NCI-H2029 treated with DMSO at 0.1 percent for 48 hours (cell line): ENCODE results near the gene OMG.
"Not testable (repeated sequence)": the region's sequence is repeated elsewhere in the genome, so short reads cannot be mapped to it uniquely, and the experiment has no call there.

ENCODE experiments used
- DNase-seq: peaks from one replicate; lab custom pipeline; 2025; lab: John Stamatoyannopoulos, UW

OMG gene

DNA sequence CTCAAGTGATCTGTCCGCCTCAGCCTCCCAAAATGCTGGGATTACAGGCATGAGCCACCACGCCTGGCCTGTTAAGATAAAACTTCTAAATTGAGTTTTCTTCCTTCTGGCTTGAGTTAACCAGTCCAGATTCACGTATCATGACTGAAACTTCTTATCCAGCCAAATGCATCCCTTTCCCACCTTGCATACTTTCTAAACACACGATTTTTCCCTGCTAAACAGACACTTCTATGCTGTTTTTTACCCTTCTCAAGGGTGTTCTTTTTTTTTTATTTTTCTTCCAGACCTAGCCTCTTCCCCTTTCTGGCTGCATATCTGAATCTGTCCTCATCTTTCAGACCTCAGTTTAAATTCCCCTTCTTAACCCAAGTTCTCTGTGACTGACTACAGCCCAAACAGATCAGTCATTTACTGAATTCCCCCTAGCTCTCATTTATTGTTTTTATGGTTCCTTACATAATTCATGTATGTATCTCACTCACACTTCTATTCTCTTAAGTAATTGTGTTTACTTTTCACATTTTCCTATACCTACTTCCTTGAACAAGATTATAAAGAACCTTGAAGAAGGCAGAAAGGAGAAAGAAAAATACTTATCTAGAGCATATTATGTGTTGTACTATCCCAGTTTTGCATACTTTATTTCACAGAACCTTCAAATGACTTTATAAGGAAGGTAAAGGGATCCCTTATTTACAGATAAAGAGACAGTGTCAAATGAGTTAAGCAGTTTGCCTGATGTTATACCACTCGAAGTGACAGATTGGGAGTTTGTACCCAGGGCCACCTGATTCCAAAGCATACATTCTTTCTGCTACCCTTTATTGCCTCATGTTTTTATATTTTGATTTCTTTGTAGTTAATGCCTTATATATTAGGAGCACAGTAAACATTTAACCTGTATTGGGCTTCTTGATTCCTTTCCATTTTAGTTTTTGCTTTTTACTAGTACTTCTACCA lies 11.6 kb upstream of the OMG start:
- DNase-seq = no peak

DNA sequence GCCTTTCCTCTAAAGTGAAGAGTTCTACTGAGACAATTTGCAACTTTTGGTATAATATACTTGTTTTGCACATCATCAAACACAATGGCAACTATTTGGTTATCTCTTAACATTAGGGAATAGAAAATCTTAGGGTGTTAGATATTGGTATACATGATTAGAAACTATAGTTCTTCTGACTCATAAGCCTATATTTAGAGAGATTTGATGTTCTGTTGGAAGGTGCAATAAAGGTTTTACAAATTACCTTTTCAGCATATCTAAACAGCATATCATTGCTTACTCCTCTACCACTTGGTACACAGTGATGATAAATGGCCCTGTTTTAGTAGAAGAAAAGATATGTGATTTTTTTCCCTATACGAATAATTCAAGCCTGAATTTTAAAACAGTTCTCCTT lies 10.6 kb upstream of the OMG start:
- DNase-seq = no peak

DNA sequence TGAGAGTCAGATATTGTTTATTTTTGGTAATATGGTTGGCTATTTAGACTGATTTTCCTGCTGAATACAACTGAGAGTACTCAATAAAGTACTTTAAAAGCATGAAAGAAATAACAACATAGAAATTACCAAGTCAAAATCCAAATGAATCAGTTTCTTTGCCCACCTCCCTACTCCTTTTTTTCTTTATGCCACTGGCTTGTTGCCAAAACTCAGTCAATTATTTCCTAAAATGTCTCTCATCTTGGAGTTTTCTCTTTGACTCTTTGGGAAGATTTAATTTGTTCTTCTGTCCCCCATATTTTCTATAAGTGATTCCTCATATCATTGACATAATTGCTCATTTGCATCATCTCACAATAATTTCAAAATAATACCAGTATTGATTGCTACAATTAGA lies 2.6 kb upstream of the OMG start:
- no peak for DNase-seq

DNA sequence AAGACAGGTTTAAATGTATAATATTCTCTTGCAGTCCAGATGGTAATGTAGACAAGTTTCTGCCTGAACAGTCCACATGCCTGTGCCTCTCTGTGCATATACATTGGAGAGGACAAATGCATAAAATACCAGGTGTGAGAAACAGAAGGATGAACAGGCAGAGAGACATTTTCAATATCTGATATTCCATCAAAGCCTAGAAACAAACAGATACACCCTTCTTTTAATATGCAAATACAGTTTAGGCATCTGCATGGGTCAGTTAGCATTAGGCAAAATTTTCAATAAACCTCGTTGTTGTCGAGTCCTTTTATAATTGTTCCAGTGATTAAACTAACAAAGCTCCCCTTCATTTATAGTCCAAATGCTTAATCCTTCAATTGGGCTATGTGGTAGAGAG lies 897 bp downstream of the OMG start:
- no peak for DNase-seq

DNA sequence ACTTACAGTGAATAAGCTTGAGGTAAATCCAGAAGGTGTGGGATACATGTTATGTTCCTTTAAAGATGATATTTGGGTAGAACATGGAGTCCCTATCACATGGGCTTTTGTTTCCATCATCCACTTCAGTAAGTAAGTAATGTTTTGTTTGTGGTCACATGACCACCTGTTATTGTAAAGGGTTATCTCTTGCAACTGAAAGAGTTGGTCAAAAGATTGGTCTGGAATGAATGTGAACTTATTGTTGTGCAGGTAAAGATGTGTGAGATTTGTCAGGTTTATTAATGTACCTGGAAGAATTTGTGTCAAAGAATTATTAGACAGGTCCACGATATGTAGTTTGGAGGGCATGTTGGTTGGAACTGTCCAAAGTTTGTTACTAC lies 1.6 kb downstream of the OMG start:
- DNase-seq = no peak

DNA sequence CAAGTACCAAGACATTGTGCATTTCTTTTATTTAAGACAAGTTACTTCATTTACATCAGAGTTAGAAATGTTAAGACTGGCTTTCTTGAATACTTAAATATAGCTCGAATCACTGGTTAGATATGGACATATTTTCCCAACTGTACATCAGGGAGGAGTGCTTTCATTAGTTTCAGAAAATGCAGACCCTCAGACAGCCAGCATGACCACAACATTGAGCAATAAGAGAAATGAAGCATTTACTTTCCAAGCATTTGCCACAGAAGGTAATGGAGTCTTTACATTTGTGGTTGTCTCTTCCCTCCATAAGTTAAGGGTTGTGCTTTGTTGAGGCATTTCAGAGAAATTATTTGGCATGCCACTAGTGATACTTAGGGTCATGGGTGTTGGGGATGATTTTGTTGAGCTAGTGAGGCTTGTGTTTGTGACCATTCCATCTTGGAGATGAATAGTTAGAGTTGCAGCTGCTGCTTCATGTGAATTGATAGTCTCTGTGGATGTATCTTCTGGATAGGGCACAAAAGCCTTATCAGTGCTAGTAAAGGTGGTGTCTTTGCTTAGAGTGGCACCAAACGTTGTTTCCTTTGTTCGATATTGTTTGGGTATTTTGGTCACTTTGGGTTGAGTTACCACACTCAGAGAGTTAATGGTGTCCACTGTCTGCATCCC lies 2.1 kb downstream of the OMG start:
- DNase-seq = no peak

DNA sequence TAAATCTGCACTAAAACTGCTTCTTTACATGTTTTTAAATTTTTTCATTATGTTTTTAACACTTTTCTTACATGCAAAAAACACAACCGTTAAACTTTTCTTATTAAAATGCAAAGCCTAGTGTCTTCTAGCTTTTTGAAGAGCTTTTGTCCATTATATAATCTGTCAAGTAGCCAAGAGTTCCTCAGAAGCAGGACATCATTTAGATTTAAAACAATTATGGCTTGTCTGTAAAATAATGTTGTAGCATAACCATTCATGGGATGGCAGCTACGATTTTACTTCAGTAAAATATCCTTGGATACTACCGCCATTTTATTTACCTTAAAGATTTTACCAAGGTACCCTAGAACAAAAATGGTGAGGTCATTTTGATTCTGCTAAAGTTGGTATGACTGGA lies 2.8 kb downstream of the OMG start:
- no peak for DNase-seq

DNA sequence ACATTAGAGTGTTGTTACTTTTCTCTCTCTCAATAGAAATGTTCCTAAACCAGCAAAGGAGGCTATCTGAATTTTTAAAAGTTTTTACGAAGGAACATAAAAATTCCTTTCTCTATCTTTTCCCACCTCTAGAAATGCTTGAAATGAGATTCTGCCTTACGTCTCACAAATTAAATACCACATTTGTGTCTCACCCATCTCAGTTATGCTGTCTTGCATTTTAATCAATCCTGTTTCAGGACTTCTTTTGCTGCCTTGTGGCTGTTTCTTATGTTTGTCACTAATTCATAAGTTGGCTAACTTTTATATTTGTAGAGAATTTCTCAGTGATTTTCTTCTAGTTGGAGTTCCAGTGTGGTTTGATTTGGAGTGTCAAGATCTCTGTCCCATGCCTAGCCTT lies 3.5 kb downstream of the OMG start:
- no peak for DNase-seq

DNA sequence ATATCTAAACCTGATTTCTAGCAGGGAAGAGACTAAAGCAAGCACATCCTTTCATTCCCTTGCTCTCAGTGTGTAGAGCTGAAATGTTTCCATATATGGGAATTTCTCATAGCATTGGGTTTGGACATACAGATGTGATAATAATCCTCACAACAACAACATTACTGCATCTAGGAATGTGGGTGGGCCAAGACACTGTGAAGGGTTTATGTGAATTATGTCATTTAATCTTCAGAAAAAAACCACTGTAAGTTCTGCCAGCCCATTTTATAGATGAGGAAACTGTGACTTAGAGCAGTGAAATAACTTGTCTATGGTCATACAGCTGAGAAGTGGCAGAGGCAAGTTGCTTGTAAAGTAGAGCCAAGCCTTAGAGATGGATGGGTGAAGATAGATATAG lies 5.2 kb downstream of the OMG start:
- DNase-seq = no peak

DNA sequence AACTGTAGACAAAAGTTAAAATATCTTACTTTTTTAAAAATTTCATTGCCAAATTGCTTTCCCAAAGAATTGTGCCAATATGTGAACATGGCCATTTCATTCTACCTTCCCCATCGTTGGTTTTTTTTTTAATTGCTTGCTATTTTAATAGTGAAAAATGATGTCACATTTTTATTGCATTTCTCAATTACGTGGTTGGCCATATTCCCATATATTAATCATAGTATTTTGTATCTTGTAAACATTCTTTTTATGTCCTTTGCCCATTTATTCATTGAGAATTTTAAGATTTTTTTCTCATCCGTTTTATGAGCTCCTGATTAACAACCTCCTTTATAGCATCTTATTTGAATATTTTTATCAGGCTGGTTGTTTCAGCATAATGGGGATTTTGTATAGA lies 7.2 kb downstream of the OMG start:
- no peak for DNase-seq

DNA sequence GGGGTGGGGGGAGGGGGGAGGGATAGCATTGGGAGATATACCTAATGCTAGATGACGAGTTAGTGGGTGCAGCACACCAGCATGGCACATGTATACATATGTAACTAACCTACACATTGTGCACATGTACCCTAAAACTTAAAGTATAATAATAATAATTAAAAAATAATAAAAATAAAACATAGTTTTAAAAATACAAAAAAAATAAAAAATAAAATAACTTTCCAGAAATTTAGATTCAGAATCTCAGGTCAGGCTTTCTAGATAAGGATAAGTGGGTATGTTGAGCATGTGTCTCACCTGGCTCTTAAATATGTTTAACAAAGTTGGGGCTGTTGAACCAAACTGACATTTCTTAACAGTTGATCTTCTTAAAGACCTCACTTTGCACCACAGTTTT lies 9.1 kb downstream of the OMG start:
- DNase-seq = not testable (repeated sequence)

DNA sequence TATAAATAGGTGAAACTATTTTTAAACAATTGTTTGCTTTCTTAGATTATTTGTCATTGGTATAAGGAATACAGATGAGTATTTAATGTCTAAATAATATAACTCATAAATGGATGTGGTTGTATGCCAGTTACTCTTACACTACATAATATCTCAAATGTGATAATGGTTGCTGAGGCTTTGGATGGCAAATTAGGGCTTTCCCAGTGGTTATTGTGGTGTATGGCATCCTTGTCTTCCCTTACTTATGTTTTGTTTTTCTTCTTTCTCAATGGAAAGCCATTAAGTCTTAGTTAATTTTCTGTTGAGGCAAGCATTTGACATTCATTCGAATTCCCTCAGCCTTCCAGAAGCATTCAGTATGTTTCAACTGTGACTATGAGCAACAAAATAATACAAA lies 10.5 kb downstream of the OMG start:
- DNase-seq = no peak

DNA sequence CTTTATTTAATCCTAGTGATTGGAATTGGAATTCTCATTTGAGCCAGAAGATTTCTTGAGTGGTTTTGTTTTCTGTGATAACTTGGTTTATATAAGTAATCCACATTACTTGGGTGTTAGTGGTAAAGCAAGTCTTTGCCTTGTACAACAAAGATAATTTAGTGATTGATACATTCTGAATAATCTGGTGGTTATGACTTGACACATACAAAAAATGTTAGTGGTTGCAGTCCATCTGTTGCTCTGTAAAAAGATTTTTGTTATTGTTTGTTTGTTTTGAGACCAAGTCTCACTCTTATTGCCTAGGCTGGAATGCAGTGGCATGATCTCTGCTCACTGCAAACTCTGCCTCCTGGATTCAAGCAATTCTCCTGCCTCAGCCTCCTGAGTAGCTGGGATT lies 13.2 kb downstream of the OMG start:
- no peak for DNase-seq

DNA sequence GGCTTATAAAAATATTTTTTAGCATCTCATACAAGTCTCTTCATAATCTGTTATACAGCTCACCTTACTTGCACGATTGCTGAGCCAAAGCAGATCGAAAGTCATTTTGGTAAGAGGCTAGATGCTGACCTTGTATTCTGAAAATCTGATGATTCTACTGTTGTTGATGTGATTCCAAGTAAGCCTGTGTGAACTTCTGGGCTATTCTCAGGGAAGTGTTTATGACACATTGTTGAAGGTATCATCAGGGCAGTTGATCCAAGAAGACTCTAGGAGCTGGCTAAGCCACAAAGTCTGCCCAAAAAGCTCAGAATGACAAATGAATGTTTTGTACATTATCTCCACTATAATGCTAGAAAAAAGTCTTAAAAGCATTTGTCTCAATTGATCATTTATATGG lies 16.0 kb downstream of the OMG start:
- no peak for DNase-seq

DNA sequence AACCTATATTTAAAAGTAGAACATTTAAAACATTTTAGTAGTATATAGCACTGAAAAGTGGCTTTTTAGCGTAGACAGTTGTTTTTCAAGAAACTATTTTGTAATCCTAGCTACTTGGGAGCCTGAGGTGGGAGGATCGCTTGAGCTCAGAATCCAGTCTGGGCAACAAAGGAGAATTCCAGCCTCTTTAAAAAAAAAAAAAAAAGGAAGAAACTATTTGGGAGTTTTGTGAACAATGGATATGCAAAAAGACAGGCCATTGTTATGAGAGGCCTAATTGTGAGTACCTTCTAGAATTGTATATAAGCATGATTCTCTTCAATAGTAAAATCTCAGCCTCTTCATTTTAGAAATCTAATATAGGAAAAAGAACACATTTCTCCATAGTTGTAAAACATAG lies 17.6 kb downstream of the OMG start:
- no peak for DNase-seq

DNA sequence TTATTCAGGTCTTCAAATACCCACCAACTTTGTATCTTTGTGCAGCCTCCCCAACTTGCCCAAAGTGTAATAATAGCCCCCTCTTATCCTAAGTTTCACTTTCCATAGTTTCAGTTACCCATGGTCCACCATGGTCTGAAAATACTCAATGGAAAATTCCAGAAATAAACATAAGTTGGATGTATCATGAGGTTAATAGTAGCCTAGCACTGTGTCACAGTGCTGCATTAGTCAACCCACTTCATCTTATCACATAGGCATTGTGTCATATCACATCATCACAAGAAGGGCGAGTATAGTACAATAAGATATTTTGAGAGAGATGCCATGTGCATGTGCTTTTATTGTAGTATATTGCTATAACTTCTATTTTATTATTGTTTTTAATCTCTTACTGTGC lies 21.9 kb downstream of the OMG start:
- no peak for DNase-seq

DNA sequence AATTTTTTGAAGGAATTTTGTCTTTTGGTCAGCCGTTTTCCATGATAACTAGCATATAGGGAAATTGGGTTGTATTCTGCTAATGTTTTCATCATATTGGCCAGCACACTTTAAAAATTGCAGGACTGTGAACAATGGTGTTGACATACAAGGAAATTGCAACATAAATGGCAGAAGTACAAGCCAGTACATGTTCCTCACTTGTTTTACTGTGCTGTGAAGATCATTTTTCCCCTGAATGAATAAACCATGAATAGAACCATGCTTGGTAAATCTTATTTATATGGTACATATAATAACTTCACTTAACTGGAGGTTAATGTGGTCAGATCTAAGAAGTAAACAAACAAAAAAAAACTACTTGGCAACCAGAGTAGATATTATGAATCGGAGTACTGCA lies 22.8 kb downstream of the OMG start:
- no peak for DNase-seq

DNA sequence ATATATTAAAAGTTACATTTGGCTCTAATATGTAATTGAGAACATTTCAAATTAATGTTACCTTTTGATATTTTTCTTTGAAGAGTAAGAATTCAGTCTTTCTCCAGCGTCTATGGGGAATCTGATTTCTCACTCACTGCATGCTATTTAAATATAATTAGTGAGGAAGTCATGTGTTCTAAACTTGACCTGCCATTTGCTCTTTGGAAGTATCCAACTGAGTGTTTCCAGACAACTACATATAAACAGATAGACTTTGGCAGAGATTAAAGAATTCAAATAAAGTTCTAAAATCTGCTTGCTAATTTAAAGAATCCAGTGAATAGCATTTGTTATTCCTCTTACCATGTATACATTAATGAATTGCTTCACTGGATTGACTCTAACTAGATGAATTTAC lies 23.5 kb downstream of the OMG start:
- DNase-seq = no peak

DNA sequence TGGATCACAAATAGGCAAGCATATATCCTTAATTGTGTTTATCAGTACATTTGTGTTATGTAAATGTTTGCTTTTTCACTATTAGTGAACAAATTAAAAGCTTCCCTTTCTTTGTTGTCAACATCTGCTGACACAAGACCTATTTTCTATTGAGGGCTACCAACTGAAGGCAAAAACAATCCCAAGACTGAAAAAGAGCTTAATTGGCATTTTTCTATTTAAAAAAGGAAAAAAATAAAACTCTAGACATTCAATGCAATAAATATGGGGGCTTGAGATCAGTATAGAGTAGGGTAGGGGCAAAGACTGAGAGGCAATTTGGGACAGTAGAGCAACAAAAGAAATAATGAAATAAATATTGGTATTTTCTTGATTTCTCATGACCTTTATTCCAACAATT lies 24.2 kb downstream of the OMG start:
- DNase-seq = no peak

DNA sequence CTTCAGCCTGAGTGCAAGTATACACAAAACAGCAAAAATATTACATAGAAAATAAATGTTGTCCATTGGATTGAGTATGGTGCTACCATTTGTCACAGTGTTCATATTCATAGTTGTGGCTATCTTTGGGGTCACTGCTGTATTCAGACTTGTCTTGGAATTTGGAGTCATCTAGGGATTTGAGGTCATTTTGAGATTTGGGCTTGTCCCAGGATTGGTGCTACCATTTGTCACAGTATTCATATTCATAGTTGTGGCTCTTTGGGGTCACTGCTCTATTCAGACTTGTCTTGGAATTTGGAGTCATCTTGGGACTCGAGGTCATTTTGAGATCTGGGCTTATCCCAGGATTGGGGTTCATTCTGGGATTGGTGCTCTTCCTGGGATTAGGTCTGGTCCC lies 24.8 kb downstream of the OMG start:
- DNase-seq = no peak

DNA sequence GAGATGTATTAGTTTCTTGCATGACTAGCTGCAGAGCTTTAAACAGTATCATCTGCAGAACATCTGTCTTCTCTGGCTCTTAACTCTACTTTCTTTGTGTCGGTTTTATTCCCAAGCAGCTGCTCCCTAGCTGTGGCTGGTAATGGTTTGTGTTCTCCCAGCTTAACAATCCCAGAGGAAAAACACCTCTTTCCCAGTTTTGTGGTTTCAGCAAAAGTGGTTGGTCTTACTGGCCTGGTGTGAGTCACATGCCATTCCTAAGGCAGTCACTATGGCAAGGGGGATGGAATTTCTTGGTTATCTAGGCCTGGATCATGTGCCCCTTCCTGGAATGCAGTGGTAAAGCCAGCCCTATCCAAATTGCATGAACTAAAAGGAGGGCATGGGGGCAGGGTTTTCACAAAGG lies 27.5 kb downstream of the OMG start:
- no peak for DNase-seq

DNA sequence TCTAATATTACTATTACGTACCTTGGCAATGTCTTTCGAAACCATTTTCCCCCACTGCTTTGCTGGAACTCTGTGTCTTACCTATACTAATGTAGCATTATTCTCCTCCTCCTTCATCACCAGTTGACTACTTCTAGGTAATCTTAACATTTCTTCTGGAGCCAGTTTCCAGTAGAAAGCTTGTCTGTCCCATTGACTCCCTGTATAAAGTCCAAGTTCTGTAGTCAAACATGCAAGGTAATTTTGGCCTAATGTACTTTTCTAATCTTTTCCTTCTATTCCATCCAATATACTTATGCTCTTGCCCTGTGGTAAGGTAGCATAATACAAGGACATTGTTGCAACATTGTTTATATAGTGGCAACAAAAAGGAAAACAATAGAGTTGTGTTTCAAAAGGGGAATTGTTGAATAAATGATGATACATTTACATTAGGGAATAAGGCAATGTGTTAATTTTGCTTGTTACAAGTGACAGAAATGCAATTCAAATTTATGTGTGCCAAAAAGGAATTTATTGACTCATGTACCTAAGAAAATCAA lies 27.9 kb downstream of the OMG start:
- no peak for DNase-seq

DNA sequence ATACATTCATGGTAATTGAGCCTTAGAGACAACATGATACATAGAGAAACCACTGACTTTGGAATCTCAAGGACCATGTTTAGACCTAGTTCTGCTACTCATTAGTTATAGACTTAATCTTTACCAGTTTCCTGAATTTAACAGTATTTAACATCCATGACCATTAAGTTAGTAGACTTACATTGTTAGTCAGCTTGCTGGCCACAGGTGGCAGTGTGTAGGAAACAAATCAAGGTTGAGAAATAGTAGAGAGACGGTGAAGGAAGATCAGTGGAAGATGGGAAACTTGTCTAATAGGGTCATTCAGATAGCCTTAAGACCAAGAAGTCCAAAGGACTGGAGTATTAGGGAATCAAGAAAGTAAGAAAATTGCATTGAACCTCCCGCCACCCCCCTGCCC lies 31.0 kb downstream of the OMG start:
- DNase-seq = no peak
